Superior temporal gyrus (tissue), 1 donor: ENCODE data around the gene ITPR3.
"Not testable (repeated sequence)": the region's sequence is repeated elsewhere in the genome, so short reads cannot be mapped to it uniquely, and the experiment has no call there.

Source experiments
- DNase-seq: peaks from one replicate; pipeline ENCODE4 v3.0.0-alpha.2; 2016; ENCODE audit errors: extremely low spot score

ITPR3 gene

DNA sequence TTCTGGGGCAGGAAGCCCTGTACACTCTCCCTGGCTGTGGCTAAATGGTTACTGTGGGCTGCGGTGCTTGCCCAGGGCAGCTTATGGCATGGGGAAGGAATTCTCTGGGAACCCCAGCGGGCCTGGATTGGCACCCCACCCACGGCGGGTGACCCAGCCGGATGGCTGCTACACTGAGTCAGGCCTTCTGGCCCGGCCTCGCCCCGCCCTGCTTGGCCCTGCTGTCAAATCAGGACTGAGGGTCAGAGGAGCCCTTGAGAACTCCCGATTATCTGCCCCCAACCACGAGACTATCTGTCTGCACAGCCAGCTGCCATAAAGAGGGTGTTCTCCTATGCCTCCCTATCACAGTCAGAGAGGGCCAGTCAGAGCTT is 7.3 kb upstream of the ITPR3 start:
- no peak for DNase-seq

DNA sequence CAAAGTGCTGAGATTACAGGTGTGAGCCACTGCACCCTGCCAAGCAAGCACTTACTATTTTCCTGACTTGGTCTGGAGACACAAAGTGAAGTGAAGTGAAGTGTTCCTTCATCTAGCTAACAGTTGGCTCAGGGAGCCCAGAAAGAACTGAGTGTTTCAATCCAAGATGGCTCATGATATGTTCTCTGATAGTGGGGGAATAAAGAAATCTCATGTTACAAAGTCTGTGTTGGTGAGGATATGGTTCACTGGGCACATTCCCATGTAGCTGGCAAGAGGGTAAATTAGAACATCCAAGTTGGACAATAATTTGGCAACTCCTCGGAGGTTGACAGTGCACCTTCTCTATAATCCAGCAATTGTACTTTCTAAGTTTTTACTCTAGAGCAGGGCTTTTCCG is 5.0 kb upstream of the ITPR3 start:
- no peak for DNase-seq

- no peak for DNase-seq
These were observed 4.2 kb upstream of the ITPR3 start for GRCh38 chr6:33616913-33617312.

DNA sequence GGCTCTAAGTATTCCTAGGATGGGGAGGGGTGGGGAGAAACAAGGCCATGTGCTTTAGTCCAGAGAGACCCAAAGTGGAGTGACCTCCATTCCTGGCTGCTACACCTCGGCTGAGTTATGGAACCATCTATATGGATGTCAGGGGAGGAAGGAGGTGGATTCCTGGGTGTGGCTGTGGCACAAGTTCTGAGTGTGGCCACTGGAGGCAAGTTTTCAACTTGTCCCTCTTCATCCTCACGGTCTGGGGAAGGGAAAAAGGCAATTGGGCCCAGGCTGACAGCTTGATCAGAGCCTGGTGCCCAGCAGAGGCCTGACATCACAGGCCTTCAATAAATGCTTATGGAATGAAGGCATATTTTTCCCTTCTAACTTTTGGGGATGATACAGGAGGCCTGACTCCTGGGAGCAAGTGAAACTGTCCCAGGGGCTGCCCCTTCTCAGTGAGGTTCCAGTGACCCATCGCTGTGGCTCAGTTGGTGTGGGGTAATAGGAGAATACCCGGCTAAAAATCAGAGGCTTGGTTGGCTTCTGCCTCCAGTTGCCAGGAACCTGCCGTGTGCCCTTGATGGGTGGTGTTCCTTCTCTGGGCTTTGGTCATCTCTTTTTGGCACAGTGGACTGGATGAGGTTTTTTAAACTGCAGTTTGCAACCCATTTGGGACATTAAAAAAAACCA is 1.8 kb upstream of the ITPR3 start:
- no peak for DNase-seq

DNA sequence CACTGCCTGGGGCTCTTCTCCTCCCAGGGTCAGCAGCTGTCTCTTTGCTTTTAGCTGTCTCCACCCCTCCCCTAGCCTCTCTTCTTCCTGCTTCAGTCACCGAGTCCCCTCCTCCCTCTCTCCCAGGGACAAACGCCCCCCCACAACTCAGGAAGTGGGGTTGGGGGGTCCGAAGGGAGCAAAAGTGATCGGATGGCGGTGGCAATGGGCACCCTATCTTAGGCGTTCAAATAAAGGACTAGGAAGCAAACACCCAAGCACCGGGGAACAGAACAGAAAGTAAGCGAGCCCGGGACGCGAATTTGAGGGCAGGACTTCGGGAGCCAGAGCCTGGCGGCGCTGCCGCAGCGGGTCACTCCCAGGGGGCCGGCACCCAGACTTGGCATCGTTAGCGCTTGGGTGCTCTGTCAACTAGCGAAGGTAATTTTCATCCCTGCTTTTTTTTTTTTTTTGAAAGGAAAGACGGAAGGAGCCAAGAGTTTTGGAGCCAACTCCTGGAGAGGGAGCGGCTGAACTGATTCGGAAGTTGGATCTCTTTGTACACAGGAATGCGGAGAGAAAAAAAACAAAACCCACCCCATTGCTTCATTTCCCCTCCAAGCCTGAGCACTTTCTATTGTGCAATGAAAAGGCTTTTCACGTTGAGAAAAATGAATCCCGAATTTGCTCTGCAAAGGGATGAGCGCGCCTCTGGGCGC is 815 bp upstream of the ITPR3 start:
- no peak for DNase-seq

GRCh38 chr6:33621711-33622388 is 728 bp downstream of the ITPR3 start:
- no peak for DNase-seq

DNA sequence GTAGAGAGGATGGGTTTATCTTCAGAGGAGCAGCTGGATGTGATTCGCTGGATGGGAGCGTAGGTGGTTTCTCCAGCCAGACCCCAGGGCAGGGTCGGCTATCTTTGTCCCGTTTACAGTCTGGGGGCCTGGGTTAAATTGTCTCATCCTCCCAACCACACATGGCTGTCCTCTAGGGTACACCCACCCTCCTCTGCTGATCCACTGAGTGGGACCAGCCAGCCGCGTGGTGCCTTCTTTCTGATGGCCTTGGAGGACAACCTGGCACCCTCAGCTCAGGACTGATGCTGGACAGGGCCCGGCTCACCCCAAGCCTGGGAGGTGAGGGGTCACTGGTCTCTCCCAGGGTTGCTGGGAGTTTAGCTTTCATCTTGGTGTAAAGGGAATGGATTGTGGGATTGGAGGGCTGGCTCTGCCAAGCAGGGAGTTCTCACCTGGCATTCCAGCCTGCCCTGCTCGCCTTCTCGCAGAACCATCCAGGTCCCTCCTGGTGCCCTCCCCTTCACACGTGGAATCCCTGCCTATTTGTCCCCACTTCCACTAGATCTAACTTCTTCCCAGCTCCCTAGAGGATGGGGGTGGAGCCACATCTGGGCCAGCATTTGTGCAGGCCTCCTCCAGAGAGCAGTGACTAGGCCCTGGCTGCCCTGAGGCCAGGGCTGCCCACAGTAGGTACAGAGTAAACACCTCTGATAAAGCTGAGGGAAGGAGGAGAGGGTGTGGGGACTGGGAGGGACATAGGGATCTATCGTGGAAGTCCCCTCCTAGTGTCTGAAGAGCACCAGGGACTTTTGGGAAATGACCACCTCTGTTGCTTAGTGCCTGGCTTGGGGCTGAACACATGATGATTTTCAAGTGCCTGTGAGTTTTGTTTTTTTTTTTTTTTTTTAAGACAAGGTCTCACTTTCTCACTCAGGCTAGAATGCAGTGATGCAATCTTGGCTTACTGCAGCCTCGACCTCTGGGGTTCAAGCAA is 1.6 kb downstream of the ITPR3 start:
- no peak for DNase-seq

DNA sequence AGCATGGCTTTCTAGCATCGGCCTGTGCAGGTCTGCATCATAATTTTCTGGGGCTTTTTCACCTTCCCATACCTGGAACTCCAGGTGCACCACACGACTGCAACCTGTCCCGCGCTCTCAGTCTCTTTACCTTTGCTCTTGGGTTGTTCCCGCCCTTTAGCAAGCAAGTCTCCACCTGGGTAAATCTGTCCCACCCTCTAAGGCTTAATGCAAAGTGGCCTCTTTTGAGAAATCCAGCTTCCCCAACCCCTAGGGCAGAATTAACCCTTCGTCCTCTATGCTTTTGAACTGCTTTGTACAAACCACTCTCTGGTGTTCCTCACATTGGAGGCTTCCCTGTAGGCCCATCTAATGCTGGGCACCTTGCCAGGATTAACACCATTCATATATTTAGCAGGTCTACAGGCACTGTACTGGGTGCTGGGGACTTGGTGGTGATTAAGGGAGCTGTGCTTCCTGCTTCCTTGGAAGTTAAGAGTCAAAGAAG is 2.8 kb downstream of the ITPR3 start:
- DNase-seq, result no peak

DNA sequence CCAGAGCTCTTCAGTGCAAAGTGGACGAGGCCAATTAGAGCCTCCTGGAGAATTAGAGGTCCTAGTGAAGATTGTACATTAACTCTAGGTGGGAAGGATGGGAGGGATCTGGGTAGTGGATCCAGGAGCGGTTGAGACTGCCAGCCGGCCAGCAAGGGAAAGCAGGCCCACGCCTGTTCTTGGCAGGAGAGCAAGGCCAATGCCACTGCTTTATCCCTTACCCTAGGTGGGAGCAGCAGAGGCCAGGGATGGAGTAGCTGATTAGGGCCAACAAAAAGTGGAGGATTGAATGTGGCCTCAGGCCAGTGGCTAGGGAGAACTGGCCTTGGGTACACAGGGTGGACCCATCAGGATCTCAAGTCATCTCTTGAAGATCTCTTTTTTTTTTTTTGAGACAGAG is 3.7 kb downstream of the ITPR3 start:
- no peak for DNase-seq

DNA sequence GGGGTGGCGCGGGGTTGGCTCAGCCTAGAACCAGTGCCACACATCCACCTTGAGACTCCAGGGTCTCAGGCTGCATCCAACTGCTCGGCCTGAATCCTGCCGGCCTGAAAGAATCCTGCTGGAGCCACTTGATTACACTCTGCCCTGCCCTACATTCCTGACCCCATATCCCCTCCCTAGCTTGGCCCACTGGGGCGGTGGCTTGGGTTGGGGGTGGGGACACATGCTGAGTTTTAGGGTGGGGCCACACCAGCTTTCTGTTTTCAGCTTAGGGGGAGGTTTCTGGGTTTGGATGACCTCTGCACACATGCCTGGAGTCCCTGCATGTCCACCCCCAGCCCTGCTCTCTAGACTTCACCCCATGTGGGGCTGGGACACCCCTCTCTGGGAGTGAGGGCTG is 6.8 kb downstream of the ITPR3 start:
- DNase-seq, result no peak

- DNase-seq, result no peak
These were observed 7.4 kb downstream of the ITPR3 start for GRCh38 chr6:33628401-33628964.

DNA sequence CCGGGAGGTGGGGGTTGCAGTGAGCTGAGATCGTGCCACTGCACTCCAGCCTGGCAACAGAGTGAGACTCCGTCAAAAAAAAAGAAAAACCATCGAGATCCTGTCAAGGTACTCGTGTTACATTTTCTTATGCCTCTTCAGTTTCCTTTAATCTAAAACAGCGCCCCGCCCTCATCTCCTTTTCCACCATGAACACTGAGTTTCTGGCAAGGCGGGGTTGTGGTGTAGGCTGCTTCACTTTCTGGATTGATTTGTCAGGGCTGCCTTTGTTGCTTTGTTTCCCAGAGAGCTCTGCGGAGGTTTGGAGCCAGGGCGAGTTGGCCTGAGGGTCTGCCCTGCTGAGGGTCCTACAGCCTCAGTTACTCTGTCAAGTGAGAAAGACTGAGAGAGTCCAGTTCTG is 8.9 kb downstream of the ITPR3 start:
- no peak for DNase-seq

DNA sequence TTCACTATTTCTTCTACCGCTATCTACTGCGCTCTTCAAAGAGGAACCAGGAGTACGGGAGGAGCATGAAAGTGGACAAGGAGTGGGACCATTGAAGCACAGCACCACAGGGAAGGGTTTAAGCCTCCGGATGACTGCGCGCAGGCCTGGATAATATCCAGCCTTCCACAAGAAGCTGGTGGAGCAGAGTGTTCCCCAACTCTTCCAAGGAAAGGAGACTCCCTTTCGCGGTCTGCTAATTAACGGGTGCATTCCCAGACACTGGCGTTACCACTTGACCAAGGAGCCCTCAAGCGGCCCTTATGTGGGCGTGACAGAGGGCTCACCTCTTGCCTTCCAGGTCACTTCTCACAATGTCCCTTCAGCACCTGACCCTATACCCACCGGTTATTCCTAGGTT is 10.4 kb downstream of the ITPR3 start:
- not testable (repeated sequence) for DNase-seq

DNA sequence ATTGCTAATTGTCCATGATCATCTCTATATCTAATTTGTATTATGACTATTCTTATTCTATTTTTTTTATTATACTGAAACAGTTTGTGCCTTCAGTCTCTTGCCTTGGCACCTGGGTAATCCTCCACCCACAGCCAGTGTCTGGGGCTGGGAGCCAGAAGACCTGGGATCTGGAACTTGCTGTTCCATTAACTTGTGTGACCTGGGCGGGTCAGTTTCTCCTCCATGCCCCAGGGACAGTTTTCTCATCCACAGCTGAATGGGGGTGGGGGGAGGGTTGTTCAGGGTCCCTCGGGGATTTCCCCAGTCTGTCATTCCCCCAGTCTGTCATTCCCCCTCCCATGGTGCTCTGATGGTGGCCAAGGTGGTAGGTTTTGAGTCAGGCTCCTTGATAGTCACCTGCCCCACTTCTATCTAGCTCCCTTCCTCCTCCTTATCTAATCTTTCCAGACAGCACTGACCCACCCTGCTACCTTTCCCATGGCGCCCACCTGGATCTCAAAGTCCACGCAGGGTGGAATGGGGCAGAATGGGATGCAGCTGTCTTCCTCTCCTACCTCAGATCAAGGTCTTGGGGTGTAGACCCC is 10.9 kb downstream of the ITPR3 start:
- no peak for DNase-seq

DNA sequence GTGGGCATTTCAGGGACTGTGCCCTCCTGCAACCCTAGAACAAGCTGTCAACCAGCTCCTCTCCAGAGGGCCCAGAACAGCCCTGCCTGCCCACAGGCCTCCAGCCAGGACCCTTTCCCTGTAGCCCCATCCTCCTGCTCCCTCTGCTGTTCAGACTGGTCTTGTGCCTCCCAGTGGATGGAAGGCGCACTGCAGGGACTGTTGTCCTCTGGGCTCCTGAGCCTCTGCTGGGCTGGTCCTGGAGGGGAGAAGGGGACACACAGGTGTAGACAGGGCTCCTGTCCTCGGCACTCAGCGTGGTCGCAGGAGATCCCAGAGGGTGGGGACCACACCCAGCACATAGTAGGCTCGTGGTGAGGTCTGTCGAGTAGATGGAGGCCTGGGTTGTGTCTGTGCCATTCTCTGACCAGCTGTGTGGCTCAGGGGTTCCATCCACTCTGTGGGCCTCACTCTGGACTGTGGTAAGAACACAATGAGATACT is 11.5 kb downstream of the ITPR3 start:
- peak; percentile 24 for DNase-seq

DNA sequence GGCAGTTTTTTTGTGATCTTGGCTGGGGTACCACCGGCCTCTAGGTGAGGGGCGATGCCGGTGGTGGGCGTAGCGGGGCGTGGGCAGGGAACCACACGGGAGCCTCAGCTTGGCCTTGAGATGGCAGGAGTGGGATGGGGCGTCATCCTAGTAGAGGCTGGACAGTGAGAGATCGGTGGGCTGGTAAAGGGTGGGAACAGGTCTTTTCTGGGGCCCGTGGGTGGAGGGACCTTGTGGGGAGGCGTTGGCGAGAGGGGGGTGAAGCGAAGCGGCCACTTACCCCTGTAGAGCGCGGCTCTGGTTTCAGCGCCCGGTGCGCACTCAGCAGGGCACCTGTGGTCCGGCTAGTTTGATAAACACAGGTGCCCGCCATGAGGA is 12.0 kb downstream of the ITPR3 start:
- DNase-seq, result no peak

DNA sequence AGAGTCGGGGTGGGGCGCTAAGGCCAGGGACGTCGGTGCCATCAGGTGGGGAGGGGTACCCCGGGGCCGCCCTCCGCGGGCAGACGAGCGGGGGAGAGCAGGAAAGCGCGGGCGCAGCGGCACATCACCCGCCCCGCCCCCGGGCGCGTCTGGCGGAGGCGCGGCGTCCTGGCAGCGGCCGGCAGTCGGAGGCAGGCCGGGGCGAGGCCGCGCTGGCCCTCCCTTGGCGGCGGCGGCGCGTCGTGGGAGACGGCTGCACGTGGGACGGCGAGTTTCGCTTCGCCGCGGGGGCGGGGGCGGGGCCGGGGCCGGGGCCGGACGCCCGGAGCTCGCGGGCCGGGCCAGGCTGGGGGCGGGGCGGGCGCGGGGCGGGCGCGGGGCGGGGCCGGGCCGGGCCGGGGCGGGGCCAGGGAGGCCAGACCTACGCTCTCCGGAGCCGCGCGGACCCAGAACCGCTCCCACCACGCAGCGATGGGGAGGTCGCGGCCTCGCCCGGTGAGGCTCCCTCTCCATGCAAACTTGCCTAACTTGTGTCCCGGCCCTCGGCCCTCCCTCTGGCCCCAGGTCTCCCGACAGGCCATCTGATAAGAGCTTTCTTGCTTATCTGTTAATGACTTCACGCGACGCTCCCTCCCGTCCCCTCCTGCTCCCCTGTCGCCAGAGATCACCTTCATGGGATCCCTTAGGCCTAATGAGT is 12.5 kb downstream of the ITPR3 start:
- DNase-seq, result no peak

GRCh38 chr6:33634161-33634727 is 13.1 kb downstream of the ITPR3 start:
- DNase-seq, result no peak

- no peak for DNase-seq
These were observed 13.8 kb downstream of the ITPR3 start for GRCh38 chr6:33634946-33635345.

DNA sequence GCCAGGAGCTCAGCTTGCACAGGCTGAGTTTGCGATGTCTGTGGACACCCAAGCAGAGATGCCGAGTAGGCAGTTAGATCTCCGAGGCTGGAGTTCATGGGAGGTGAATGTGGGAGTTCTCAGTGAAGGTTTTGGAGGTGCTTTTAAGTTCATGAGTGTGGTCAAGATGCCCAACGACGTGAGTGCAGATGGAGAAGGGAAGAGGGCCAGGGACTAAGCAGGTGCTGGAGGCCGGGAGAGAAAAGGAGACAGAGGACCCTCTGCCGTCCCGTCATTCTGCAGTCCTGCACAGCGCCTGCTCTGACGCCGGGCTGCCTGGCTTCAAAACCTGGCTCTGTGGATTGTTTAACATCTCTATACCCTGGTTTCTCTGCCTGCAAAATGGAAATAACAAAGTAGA is 15.5 kb downstream of the ITPR3 start:
- DNase-seq, result no peak
